HG02610 (cell line): Measurements from ENCODE around the gene GAS6.
"Not testable (repeated sequence)": the region's sequence is repeated elsewhere in the genome, so short reads cannot be mapped to it uniquely, and the experiment has no call there.

Experiments used
- ATAC-seq: cut with Tn5 transposase; IDR thresholded peaks from one replicate; pipeline ENCODE4 v1.9.1; 2021; ENCODE audit warnings: mild to moderate bottlenecking, moderate library complexity; ENCODE audit not compliant: unreplicated experiment

GAS6 gene

GRCh38 chr13:113842336-113843062, 21.4 kb downstream of the GAS6 start:
- ATAC-seq = no peak

- no peak for ATAC-seq
Observed at GRCh38 chr13:113841353-113841650, 22.6 kb downstream of the GAS6 start.

- ATAC-seq = no peak
Observed at GRCh38 chr13:113840541-113841352, 23.1 kb downstream of the GAS6 start.

GRCh38 chr13:113839536-113840204, 24.2 kb downstream of the GAS6 start:
- no peak for ATAC-seq

- no peak for ATAC-seq
Observed at GRCh38 chr13:113838711-113839201, 25.1 kb downstream of the GAS6 start.

GRCh38 chr13:113837560-113838355, 26.1 kb downstream of the GAS6 start:
- no peak for ATAC-seq

- ATAC-seq = no peak
Observed at GRCh38 chr13:113836768-113837559, 26.9 kb downstream of the GAS6 start.

- no peak for ATAC-seq
Observed at GRCh38 chr13:113835461-113836270, 28.2 kb downstream of the GAS6 start.

- ATAC-seq = no peak
Observed at GRCh38 chr13:113834496-113835200, 29.2 kb downstream of the GAS6 start.

- not testable (repeated sequence) for ATAC-seq
Observed at GRCh38 chr13:113834006-113834405, 29.9 kb downstream of the GAS6 start.

- ATAC-seq = no peak
Observed at GRCh38 chr13:113833111-113833830, 30.6 kb downstream of the GAS6 start.

- no peak for ATAC-seq
Observed at GRCh38 chr13:113832631-113833030, 31.2 kb downstream of the GAS6 start.

- ATAC-seq = no peak
Observed at GRCh38 chr13:113832205-113832604, 31.7 kb downstream of the GAS6 start.

- no peak for ATAC-seq
Observed at GRCh38 chr13:113831061-113831460, 32.8 kb downstream of the GAS6 start.

GRCh38 chr13:113830426-113830950, 33.4 kb downstream of the GAS6 start:
- ATAC-seq = not testable (repeated sequence)

GRCh38 chr13:113828282-113828825, 35.5 kb downstream of the GAS6 start:
- no peak for ATAC-seq

GRCh38 chr13:113827021-113827420, 36.9 kb downstream of the GAS6 start:
- ATAC-seq = no peak
